ENCODE data around the gene PROSER1.
"Not testable (repeated sequence)": the region's sequence is repeated elsewhere in the genome, so short reads cannot be mapped to it uniquely, and the experiment has no call there.

Gene PROSER1

GRCh38 chr13:39037880-39038568 lies at the start of gene PROSER1, which contains the start of gene NHLRC3:
Gene PROSER1, minus strand, starts transcription at chr13:39038089. Its CDS starts 847 bp downstream, at chr13:39037242.
Gene NHLRC3, plus strand, starts transcription at chr13:39038456. Its CDS starts 184 bp downstream, at chr13:39038640.
- peak; percentile 68 to 84 for DNase-seq (ENCODE audit: extremely low read depth in 1 of 2, low read depth in 1 of 2)

- not testable (repeated sequence) for DNase-seq (ENCODE audit: extremely low read depth in 1 of 2, low read depth in 1 of 2)
These were observed 48.5 kb upstream of the PROSER1 start for GRCh38 chr13:39086251-39086945.

GRCh38 chr13:39073983-39074382 lies 36.1 kb upstream of the PROSER1 start:
- DNase-seq (ENCODE audit: extremely low read depth in 1 of 2, low read depth in 1 of 2): no peak

- no peak for DNase-seq (ENCODE audit: extremely low read depth in 1 of 2, low read depth in 1 of 2)
These were observed 35.0 kb upstream of the PROSER1 start for GRCh38 chr13:39072842-39073241.

GRCh38 chr13:39062004-39062403 lies 24.1 kb upstream of the PROSER1 start:
- DNase-seq (ENCODE audit: extremely low read depth in 1 of 2, low read depth in 1 of 2): no peak

- DNase-seq (ENCODE audit: extremely low read depth in 1 of 2, low read depth in 1 of 2): no peak
These were observed 20.2 kb upstream of the PROSER1 start for GRCh38 chr13:39058040-39058439.

- DNase-seq (ENCODE audit: extremely low read depth in 1 of 2, low read depth in 1 of 2): no peak
These were observed 18.1 kb upstream of the PROSER1 start for GRCh38 chr13:39056018-39056417.

GRCh38 chr13:39054112-39054511 lies 16.2 kb upstream of the PROSER1 start:
- DNase-seq (ENCODE audit: extremely low read depth in 1 of 2, low read depth in 1 of 2): no peak

GRCh38 chr13:39052944-39053343 lies 15.1 kb upstream of the PROSER1 start:
- DNase-seq (ENCODE audit: extremely low read depth in 1 of 2, low read depth in 1 of 2): no peak

GRCh38 chr13:39051157-39051556 lies 13.3 kb upstream of the PROSER1 start:
- DNase-seq (ENCODE audit: extremely low read depth in 1 of 2, low read depth in 1 of 2): no peak

- no peak for DNase-seq (ENCODE audit: extremely low read depth in 1 of 2, low read depth in 1 of 2)
These were observed 11.4 kb upstream of the PROSER1 start for GRCh38 chr13:39049274-39049673.

- no peak for DNase-seq (ENCODE audit: extremely low read depth in 1 of 2, low read depth in 1 of 2)
These were observed 10.9 kb upstream of the PROSER1 start for GRCh38 chr13:39048806-39049205.

- DNase-seq (ENCODE audit: extremely low read depth in 1 of 2, low read depth in 1 of 2): no peak
These were observed 9.7 kb upstream of the PROSER1 start for GRCh38 chr13:39047560-39047959.

- DNase-seq (ENCODE audit: extremely low read depth in 1 of 2, low read depth in 1 of 2): no peak
These were observed 6.6 kb upstream of the PROSER1 start for GRCh38 chr13:39044536-39044935.

- no peak for DNase-seq (ENCODE audit: extremely low read depth in 1 of 2, low read depth in 1 of 2)
These were observed 2.3 kb upstream of the PROSER1 start for GRCh38 chr13:39040206-39040605.

- DNase-seq (ENCODE audit: extremely low read depth in 1 of 2, low read depth in 1 of 2): no peak
These were observed 1.2 kb upstream of the PROSER1 start for GRCh38 chr13:39039041-39039440.

- DNase-seq (ENCODE audit: extremely low read depth in 1 of 2, low read depth in 1 of 2): peak; percentile 24 to 39
These were observed 711 bp upstream of the PROSER1 start for GRCh38 chr13:39038569-39039030.

GRCh38 chr13:39037410-39037879 lies 444 bp downstream of the PROSER1 start:
- DNase-seq (ENCODE audit: extremely low read depth in 1 of 2, low read depth in 1 of 2): peak in 1 of 2 donors; percentile 7

GRCh38 chr13:39036212-39036611 lies 1.7 kb downstream of the PROSER1 start:
- no peak for DNase-seq (ENCODE audit: extremely low read depth in 1 of 2, low read depth in 1 of 2)

- no peak for DNase-seq (ENCODE audit: extremely low read depth in 1 of 2, low read depth in 1 of 2)
These were observed 2.1 kb downstream of the PROSER1 start for GRCh38 chr13:39035799-39036198.

GRCh38 chr13:39035204-39035603 lies 2.7 kb downstream of the PROSER1 start:
- DNase-seq (ENCODE audit: extremely low read depth in 1 of 2, low read depth in 1 of 2): no peak

GRCh38 chr13:39034085-39034484 lies 3.8 kb downstream of the PROSER1 start:
- DNase-seq (ENCODE audit: extremely low read depth in 1 of 2, low read depth in 1 of 2): no peak
